Endothelial cell of umbilical vein (primary cell): ENCODE measurements around the gene BABAM1. TPM values are rescaled to one million over a fixed set of nuclear protein-coding genes. Genes with fewer than 3 reads are reported as not detected.

Experiments
- BruUV-seq: library from RNA; stranded (reverse); fragments of 400-500 nt; replicated peaks from 2 replicates; lab custom pipeline; 2021; lab: Mats Ljungman, UMichigan
- CTCF ChIA-PET: fragments of 300-600, 350-600 bp; sonication (Branson Sonifier 250); formaldehyde crosslinking; loops from one replicate; lab custom pipeline; 2021; ENCODE audit warnings: antibody characterized with exemption, inconsistent platforms; lab: Charles Lee
- POLR2A ChIA-PET: fragments of 300-600, 350-600 bp; sonication (Branson Sonifier 250); formaldehyde crosslinking; loops from one replicate; lab custom pipeline; 2021; ENCODE audit warnings: antibody characterized with exemption, inconsistent platforms; lab: Charles Lee
- DNase-seq: peaks from one replicate; pipeline ENCODE4 v3.0.0-alpha.2; 2011; ENCODE audit warnings: low read depth, low spot score
- FAIRE-seq: peaks from 2 replicates; lab custom pipeline; 2011; peaks lifted over from hg19 to GRCh38; lab: Jason Lieb, UNC
- H2AFZ ChIP-seq: 2 replicates; pipeline ENCODE4 v1.6.0; 2012; ENCODE audit warnings: low read depth, low read length, control low read depth, inconsistent platforms
- H3K27ac ChIP-seq: 2 replicates; pipeline ENCODE4 v1.5.1; 2011; ENCODE audit warnings: low read depth, mild to moderate bottlenecking, control low read depth, low read length, moderate library complexity; ENCODE audit not compliant: insufficient read depth
- H3K27me3 ChIP-seq, 2 experiments: 2 replicates each; pipeline versions ENCODE4 v1.6.0 to v1.6.1; 2011; ENCODE audit warnings: low read length in 2 of 2, mixed read lengths in 1 of 2; ENCODE audit not compliant: control insufficient read depth in 2 of 2, insufficient read depth in 2 of 2
- H3K36me3 ChIP-seq, 2 experiments: 2 replicates in 1 of 2; 3 replicates in 1 of 2; pipeline ENCODE4 v1.5.1; 2011; ENCODE audit warnings: low read length in 2 of 2, mild to moderate bottlenecking in 1 of 2, moderate library complexity in 1 of 2; ENCODE audit not compliant: control insufficient read depth in 2 of 2, insufficient read depth in 2 of 2; ENCODE audit errors: extremely low read depth in 1 of 2
- H3K4me1 ChIP-seq: 3 replicates; pipeline ENCODE4 v1.5.1; 2011; ENCODE audit warnings: mild to moderate bottlenecking, low read length; ENCODE audit not compliant: control insufficient read depth, insufficient read depth; ENCODE audit errors: extremely low read depth
- H3K4me2 ChIP-seq: 2 replicates; pipeline ENCODE4 v1.6.1; 2011; ENCODE audit warnings: low read length, control low read depth, mixed read lengths; ENCODE audit not compliant: insufficient read depth
- H3K4me3 ChIP-seq, 3 experiments: fragments of 200-600 bp in 1 of 3; sonication (generic), shearing (Covaris generic) in 1 of 3; replicated peaks in 1 of 3; 2 replicates each; pipeline ENCODE4 v1.5.1; 2011 to 2016; ENCODE audit warnings: control low read depth in 3 of 3, low read length in 3 of 3, mild to moderate bottlenecking in 2 of 3, inconsistent platforms in 1 of 3, low read depth in 1 of 3, moderate library complexity in 1 of 3; ENCODE audit not compliant: insufficient read depth in 1 of 3
- H3K79me2 ChIP-seq: 2 replicates; pipeline ENCODE4 v1.6.0; 2012; ENCODE audit warnings: low read length, inconsistent platforms; ENCODE audit not compliant: control insufficient read depth, insufficient read depth
- H3K9ac ChIP-seq: replicated peaks from 2 replicates; pipeline ENCODE3; 2011; ENCODE audit warnings: low read length, control low read depth; ENCODE audit not compliant: insufficient read depth; ENCODE audit errors: extremely low read depth
- H3K9me1 ChIP-seq: replicated peaks from 3 replicates; pipeline ENCODE4 v1.6.0; 2011; ENCODE audit warnings: mild to moderate bottlenecking, low read length; ENCODE audit not compliant: control insufficient read depth, insufficient read depth; ENCODE audit errors: extremely low read depth
- H3K9me3 ChIP-seq: replicated peaks from 2 replicates; pipeline ENCODE4 v1.5.1; 2012; ENCODE audit warnings: low read length, inconsistent platforms; ENCODE audit not compliant: control insufficient read depth, insufficient read depth
- H4K20me1 ChIP-seq: replicated peaks from 2 replicates; pipeline ENCODE3; 2011; ENCODE audit warnings: mild to moderate bottlenecking, low read length; ENCODE audit not compliant: control insufficient read depth, insufficient read depth; ENCODE audit errors: extremely low read depth
- EZH2 ChIP-seq: IDR thresholded peaks from 2 replicates; pipeline ENCODE4 v1.6.1; 2012; ENCODE audit warnings: borderline replicate concordance, low read depth, mild to moderate bottlenecking, moderate library complexity, low read length, inconsistent platforms; ENCODE audit not compliant: severe bottlenecking
- FOS ChIP-seq: IDR thresholded peaks from 2 replicates; pipeline ENCODE4 v1.6.1; 2011; ENCODE audit warnings: mild to moderate bottlenecking, low read length, moderate library complexity, borderline replicate concordance; ENCODE audit not compliant: insufficient read depth
- GATA2 ChIP-seq: IDR thresholded peaks from 2 replicates; pipeline ENCODE4 v1.7.0; 2011; ENCODE audit warnings: low read depth, mild to moderate bottlenecking, moderate library complexity, mixed read lengths, low read length; ENCODE audit not compliant: insufficient read length, insufficient read depth
- JUN ChIP-seq: IDR thresholded peaks from 2 replicates; pipeline ENCODE4 v1.6.1; 2011; ENCODE audit warnings: borderline replicate concordance, low read depth; ENCODE audit not compliant: insufficient read length, insufficient read depth
- MYC ChIP-seq: IDR thresholded peaks from one replicate; pipeline ENCODE4 v1.6.1; 2011; ENCODE audit warnings: mild to moderate bottlenecking, low read depth, low read length
- POLR2A ChIP-seq: IDR thresholded peaks from 2 replicates; pipeline ENCODE4 v1.6.1; 2012; ENCODE audit warnings: low read depth, mild to moderate bottlenecking, control low read depth, low read length
- POLR2AphosphoS5 ChIP-seq: IDR thresholded peaks from 2 replicates; pipeline ENCODE4 v1.6.1; 2012; ENCODE audit warnings: low read depth, mild to moderate bottlenecking, control low read depth, low read length, moderate library complexity; ENCODE audit not compliant: insufficient read depth
- dilution Hi-C: fragments of 300-500 bp; cut with MboI; formaldehyde crosslinking; loops from one replicate; pipeline ENCODE4 v1.15.0; 2019; ENCODE audit warnings: low sequenced_read_pairs; ENCODE audit not compliant: extremely low pct_ligation_motif_present
- intact Hi-C: fragments of 100-400 bp; cut with micrococcal nuclease; formaldehyde crosslinking; loops from one replicate; pipeline ENCODE4 v1.10.0; 2022
- polyA plus RNA-seq, 4 experiments: library from polyadenylated mRNA; depleted of rRNA in 3 of 4; stranded (reverse) in 3 of 4; unstranded in 1 of 4; fragments of >200 nt; gene quantifications; 2 replicates each; pipeline versions ENCODE4 v1.2.1 to v1.2.3, GENCODE V29; 2011 to 2012; ENCODE audit warnings: missing spikeins in 1 of 4
- total RNA-seq: library from RNA; stranded (reverse); gene quantifications from 2 replicates; pipeline ENCODE4 v1.2.3, GENCODE V29; 2021
- TF ChIP-seq, protein P1 (sequence below), 2 donors: IDR thresholded peaks; 1 replicate in 1 of 2; 2 replicates in 1 of 2; pipeline ENCODE4 v1.5.1; 2011; ENCODE audit warnings: low read length in 2 of 2, mild to moderate bottlenecking in 2 of 2, moderate library complexity in 2 of 2, control low read depth in 1 of 2, inconsistent platforms in 1 of 2, low read depth in 1 of 2; ENCODE audit not compliant: insufficient read depth in 1 of 2; ENCODE audit errors: extremely low read depth in 1 of 2

Gene BABAM1
- total and polyA plus RNA-seq, 2 donors (not counting 3 experiments of a cell fraction or from before 2014, with no cell fraction given): 118 to 140 TPM

DNA sequence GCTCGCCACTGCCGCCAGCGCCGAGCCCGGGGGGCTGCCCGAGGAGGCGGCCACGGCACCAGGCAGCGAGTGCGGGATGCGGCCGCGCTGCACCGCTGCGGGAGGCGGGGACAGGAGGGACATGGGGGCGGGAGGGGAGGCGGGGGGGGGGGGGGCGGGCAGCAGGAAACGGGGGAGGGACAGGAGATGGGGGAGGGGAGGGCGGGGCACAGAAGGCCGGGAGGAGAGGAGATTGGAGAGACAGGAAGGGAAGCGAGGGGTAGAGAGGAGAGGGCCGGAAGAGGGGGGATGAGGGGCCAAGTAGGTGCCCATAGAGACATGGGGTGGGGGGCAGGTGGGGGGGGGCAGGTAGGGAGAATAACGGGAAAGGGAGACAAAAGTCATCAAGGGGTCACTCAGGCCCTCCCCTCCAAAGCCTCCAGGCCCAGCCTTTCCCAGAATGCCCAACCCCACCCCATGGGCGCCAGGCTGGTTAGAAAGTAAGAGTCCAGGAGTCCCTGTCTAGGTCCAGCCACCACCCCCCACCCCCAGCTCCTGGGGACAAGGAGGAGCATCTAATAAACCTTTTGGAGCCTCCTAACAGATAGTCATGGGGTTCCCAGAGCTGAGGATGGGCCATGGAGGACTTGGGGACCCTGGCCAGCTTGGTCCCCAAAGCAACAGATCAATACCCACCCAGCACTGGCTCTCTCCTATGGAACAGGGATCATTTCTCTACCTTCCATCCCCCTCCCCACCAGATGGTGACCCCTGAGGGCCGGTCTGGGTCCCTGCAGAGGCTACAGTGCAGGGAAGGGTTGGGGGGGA, 31.1 kb upstream of the BABAM1 start:
- Histone ChIP-seq H3K27me3 (no peaks in the 10 kb centered on the region), H3K79me2 (peaks cover 18% of the 10 kb centered on the region), H3K9me1 (no peaks in the 10 kb centered on the region), H4K20me1 (no peaks in the 10 kb centered on the region), H3K4me1 (peaks cover 11% of the 10 kb centered on the region), H3K36me3 (peaks cover 4 to 11% of the 10 kb centered on the region in 2 experiments), H3K9me3 (no peaks in the 10 kb centered on the region), H3K27ac (no peak overlapping the region), H2AFZ (peak overlapping the region; percentile 31), H3K9ac (no peak overlapping the region), H3K4me2 (peak overlapping the region; percentile 88), H3K4me3 (peak overlapping the region; percentile 24 to 46 (median 45))
- peak; percentile 21 for FAIRE-seq
- dilution Hi-C loops: no loop called here
- DNase-seq: no peak
- ChIA-PET CTCF (interaction anchor here (0.6 to 1.8 kb wide), 20 partner anchors 8 to 522 kb away, joined by 3 to 16 read pairs (median 4); partner anchors contain the start of genes BABAM1, OCEL1 and USE1), POLR2A (interaction anchor here (1.0 to 1.1 kb wide), 2 partner anchors 10 to 45 kb away, joined by 4 to 5 read pairs; partner anchors contain the start of genes ANKLE1 and OCEL1)
- BruUV-seq: no TSS peak
- TF ChIP-seq, protein P1, sequence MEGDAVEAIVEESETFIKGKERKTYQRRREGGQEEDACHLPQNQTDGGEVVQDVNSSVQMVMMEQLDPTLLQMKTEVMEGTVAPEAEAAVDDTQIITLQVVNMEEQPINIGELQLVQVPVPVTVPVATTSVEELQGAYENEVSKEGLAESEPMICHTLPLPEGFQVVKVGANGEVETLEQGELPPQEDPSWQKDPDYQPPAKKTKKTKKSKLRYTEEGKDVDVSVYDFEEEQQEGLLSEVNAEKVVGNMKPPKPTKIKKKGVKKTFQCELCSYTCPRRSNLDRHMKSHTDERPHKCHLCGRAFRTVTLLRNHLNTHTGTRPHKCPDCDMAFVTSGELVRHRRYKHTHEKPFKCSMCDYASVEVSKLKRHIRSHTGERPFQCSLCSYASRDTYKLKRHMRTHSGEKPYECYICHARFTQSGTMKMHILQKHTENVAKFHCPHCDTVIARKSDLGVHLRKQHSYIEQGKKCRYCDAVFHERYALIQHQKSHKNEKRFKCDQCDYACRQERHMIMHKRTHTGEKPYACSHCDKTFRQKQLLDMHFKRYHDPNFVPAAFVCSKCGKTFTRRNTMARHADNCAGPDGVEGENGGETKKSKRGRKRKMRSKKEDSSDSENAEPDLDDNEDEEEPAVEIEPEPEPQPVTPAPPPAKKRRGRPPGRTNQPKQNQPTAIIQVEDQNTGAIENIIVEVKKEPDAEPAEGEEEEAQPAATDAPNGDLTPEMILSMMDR (IDR thresholded peaks at IDR 0.05; ENCODE audit: extremely low read depth in 1 of 2, insufficient read depth in 1 of 2, low read depth in 1 of 2, low read length in 2 of 2): no peak
- no peak for TF ChIP-seq POLR2AphosphoS5
- no peak for TF ChIP-seq JUN
- no peak for TF ChIP-seq MYC
- no peak for TF ChIP-seq FOS
- TF ChIP-seq POLR2A: no peak
- TF ChIP-seq GATA2: no peak
- TF ChIP-seq EZH2: no peak
- intact Hi-C loops: loop anchor here (1.0 to 2.0 kb wide), 2 partner anchors 31 kb away; partner anchors contain the start of gene BABAM1
